Airway epithelial cell (primary cell): ENCODE results near the gene PCDHA5. TPM values are rescaled to one million over a fixed set of nuclear protein-coding genes. Genes with fewer than 3 reads are reported as not detected.

ENCODE experiments used
- total RNA-seq: library from RNA; depleted of rRNA; stranded (reverse); fragments of >200 nt; gene quantifications from 2 replicates; pipeline ENCODE4 v1.2.3, GENCODE V29; 2015

The PCDHA5 gene
- total RNA-seq: not detected in 2 replicates

GRCh38 chr5:140821375-140822280 lies at the start of gene PCDHA5:
Gene PCDHA5 (plus strand): TSS chr5:140821613.

GRCh38 chr5:140785905-140786686 lies 35.3 kb upstream of the PCDHA5 start, which contains the start of gene PCDHA1:
Gene PCDHA1 (plus strand): TSS chr5:140786140.

GRCh38 chr5:140794595-140795258 lies 26.7 kb upstream of the PCDHA5 start, which contains the start of gene PCDHA2:
Gene PCDHA2 (plus strand): TSS chr5:140794852.

GRCh38 chr5:140800816-140801493 lies 20.5 kb upstream of the PCDHA5 start, which contains the start of gene PCDHA3:
Gene PCDHA3 (plus strand): TSS chr5:140801057.

GRCh38 chr5:140806834-140807775 lies 14.3 kb upstream of the PCDHA5 start, which contains the start of gene PCDHA4:
Gene PCDHA4 (plus strand): TSS chr5:140807068.

GRCh38 chr5:140827704-140828361 lies 6.4 kb downstream of the PCDHA5 start, which contains the start of gene PCDHA6:
Gene PCDHA6 (plus strand): TSS chr5:140827960. CDS start chr5:140828092, 132 bp downstream.

GRCh38 chr5:140833993-140834392 lies 12.6 kb downstream of the PCDHA5 start, which contains the start of gene PCDHA7:
Gene PCDHA7 (plus strand): TSS chr5:140834269. CDS start chr5:140834384, 115 bp downstream.

GRCh38 chr5:140840978-140841962 lies 19.9 kb downstream of the PCDHA5 start, which contains the start of gene PCDHA8:
Gene PCDHA8 (plus strand): TSS chr5:140841187. CDS start chr5:140841322, 135 bp downstream.

GRCh38 chr5:140848139-140849102 lies 27.0 kb downstream of the PCDHA5 start, which contains the start of gene PCDHA9:
Gene PCDHA9 (plus strand): TSS chr5:140848382. CDS start chr5:140848496, 114 bp downstream.

GRCh38 chr5:140855772-140856674 lies 34.6 kb downstream of the PCDHA5 start, which contains the start of gene PCDHA10:
Gene PCDHA10 (plus strand): TSS chr5:140855897. CDS start chr5:140856049, 152 bp downstream.

GRCh38 chr5:140868721-140869554 lies 47.5 kb downstream of the PCDHA5 start, which contains the start of gene PCDHA11:
Gene PCDHA11 (plus strand): TSS chr5:140868957. CDS start chr5:140869104, 147 bp downstream.

